Smooth muscle cell (in vitro differentiated cells): ENCODE measurements around the gene SBF2. TPM values are rescaled to one million over a fixed set of nuclear protein-coding genes. Genes with fewer than 3 reads are reported as not detected.

Experiments
- DNase-seq: peaks from one replicate; lab custom pipeline; 2025; ENCODE audit not compliant: unreplicated experiment; lab: John Stamatoyannopoulos, UW
- H2AFZ ChIP-seq: fragments of 200-600 bp; sonication (generic); 2 replicates; pipeline ENCODE4 v1.6.0; 2016; ENCODE audit warnings: antibody characterized with exemption, low read depth, mild to moderate bottlenecking
- H3F3A ChIP-seq: fragments of 200-600 bp; sonication (generic); 2 replicates; pipeline ENCODE4 v1.6.0; 2017; ENCODE audit warnings: antibody characterized with exemption, low read depth
- H3K27ac ChIP-seq: fragments of 200-600 bp; sonication (generic); 2 replicates; pipeline ENCODE4 v1.5.1; 2016; ENCODE audit warnings: low read depth, mild to moderate bottlenecking
- H3K27me3 ChIP-seq: fragments of 200-600 bp; sonication (generic); 2 replicates; pipeline ENCODE4 v1.6.1; 2016; ENCODE audit warnings: low read depth, mild to moderate bottlenecking
- H3K36me3 ChIP-seq: fragments of 200-600 bp; sonication (generic); 2 replicates; pipeline ENCODE4 v1.5.1; 2016; ENCODE audit warnings: low read depth
- H3K4me1 ChIP-seq: fragments of 200-600 bp; sonication (generic); 2 replicates; pipeline ENCODE4 v1.5.1; 2016; ENCODE audit warnings: low read depth
- H3K4me2 ChIP-seq: fragments of 200-600 bp; sonication (generic); 2 replicates; pipeline ENCODE4 v1.6.0; 2016; ENCODE audit warnings: mild to moderate bottlenecking
- H3K4me3 ChIP-seq: fragments of 200-600 bp; sonication (generic); 2 replicates; pipeline ENCODE4 v1.5.1; 2016; ENCODE audit warnings: mild to moderate bottlenecking
- H3K79me2 ChIP-seq: fragments of 200-600 bp; sonication (generic); 2 replicates; pipeline ENCODE4 v1.6.0; 2016; ENCODE audit warnings: low read depth, mild to moderate bottlenecking
- H3K9ac ChIP-seq: fragments of 200-600 bp; sonication (generic); 2 replicates; pipeline ENCODE4 v1.6.0; 2016; ENCODE audit warnings: low read depth
- H3K9me3 ChIP-seq: fragments of 200-600 bp; sonication (generic); replicated peaks from 2 replicates; pipeline ENCODE4 v1.5.1; 2016; ENCODE audit warnings: low read depth
- H4K20me1 ChIP-seq: fragments of 200-600 bp; sonication (generic); 2 replicates; pipeline ENCODE4 v1.6.0; 2016; ENCODE audit warnings: low read depth
- WGBS: methylation state at CpG from one replicate; pipeline ENCODE4 v1.1.7; 2016; ENCODE audit warnings: low lambda C conversion rate; 5-methylcytosine and 5-hydroxymethylcytosine counted together
- polyA plus RNA-seq: library from polyadenylated mRNA; unstranded; fragments of >200 nt; fragmentation: Nextera tagmentation; extraction: Ambion mirVana; gene quantifications from 2 replicates; pipeline ENCODE4 v1.2.1, GENCODE V29; 2016
- total RNA-seq: library from RNA; depleted of rRNA; stranded (reverse); fragments of >200 nt; gene quantifications from 2 replicates; pipeline ENCODE4 v1.2.3, GENCODE V29; 2014
- TF ChIP-seq, protein P1 (sequence below): fragments of 200-600 bp; sonication (generic); IDR thresholded peaks from 2 replicates; pipeline ENCODE4 v1.5.1; 2017; ENCODE audit warnings: borderline replicate concordance, mild to moderate bottlenecking, antibody characterized with exemption; ENCODE audit not compliant: insufficient read depth, poor library complexity, severe bottlenecking

Gene SBF2
- total and polyA plus RNA-seq, 2 experiments from 2014 or later, result 19.0 to 80.7 TPM

DNA sequence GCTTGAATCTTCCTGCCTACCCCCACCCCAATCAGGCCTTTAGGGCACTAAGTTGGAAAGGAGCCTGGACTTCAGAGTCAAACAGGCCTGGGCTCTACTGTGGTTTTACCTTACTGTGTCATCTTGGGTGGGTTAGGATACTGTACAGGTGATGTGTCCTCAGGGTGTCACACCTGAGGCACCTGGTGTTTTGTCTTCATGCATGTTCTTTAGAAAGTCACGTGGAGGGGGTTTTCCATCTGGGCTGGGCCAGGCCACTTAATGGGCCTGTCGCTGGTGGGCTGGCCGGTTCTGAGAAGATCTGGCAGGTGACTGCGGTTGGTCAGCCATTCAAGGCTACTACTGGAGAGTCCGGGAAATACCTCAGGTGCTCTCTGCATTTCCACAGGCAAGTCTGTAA is 537.6 kb downstream of the SBF2 start:
- Histone ChIP-seq H2AFZ (no peak overlapping the region), H3K36me3 (no peaks in the 10 kb centered on the region), H3K27me3 (no peaks in the 10 kb centered on the region), H4K20me1 (no peaks in the 10 kb centered on the region), H3K4me3 (no peak overlapping the region), H3K27ac (peak overlapping the region; percentile 58), H3K4me2 (peak overlapping the region; percentile 38), H3K9ac (no peak overlapping the region), H3K4me1 (peaks cover 22% of the 10 kb centered on the region), H3F3A (peaks cover 26% of the 10 kb centered on the region), H3K9me3 (no peaks in the 10 kb centered on the region), H3K79me2 (no peaks in the 10 kb centered on the region)
- TF ChIP-seq, protein P1, sequence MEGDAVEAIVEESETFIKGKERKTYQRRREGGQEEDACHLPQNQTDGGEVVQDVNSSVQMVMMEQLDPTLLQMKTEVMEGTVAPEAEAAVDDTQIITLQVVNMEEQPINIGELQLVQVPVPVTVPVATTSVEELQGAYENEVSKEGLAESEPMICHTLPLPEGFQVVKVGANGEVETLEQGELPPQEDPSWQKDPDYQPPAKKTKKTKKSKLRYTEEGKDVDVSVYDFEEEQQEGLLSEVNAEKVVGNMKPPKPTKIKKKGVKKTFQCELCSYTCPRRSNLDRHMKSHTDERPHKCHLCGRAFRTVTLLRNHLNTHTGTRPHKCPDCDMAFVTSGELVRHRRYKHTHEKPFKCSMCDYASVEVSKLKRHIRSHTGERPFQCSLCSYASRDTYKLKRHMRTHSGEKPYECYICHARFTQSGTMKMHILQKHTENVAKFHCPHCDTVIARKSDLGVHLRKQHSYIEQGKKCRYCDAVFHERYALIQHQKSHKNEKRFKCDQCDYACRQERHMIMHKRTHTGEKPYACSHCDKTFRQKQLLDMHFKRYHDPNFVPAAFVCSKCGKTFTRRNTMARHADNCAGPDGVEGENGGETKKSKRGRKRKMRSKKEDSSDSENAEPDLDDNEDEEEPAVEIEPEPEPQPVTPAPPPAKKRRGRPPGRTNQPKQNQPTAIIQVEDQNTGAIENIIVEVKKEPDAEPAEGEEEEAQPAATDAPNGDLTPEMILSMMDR, result no peak
- DNase-seq, result no peak
- WGBS, result 77% methylated on average over 5 of the region's 5 CpGs

DNA sequence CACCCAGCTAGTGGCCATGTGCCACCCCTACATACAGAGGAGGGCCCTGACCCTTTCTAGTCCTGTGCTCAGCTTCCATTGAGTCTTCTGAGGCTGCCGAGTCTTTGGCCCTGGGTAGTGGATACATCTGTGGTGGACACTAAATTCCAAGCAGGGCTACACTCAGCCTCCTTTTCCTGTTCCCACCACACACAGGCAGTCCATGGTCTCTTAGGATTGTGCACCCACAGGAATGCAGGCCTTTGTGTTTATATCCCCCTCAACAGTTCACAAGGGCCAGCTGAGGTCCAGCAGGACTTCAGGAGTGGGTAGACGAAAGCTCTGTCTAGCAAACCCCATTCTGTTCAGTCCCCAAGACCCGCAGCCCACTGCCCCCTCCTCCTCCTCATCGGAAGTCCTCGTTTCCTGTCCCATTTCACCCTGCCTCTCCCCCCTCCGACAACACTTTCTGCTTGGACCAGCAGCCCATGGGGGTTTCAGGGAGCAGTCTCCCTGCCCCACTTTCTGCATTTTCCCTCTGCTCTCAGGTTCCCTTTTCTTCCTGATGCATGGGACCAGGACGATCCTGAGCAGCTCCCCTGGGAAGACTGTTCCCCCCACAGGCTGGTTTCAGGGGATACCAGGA is 538.3 kb downstream of the SBF2 start:
- DNase-seq, result no peak

DNA sequence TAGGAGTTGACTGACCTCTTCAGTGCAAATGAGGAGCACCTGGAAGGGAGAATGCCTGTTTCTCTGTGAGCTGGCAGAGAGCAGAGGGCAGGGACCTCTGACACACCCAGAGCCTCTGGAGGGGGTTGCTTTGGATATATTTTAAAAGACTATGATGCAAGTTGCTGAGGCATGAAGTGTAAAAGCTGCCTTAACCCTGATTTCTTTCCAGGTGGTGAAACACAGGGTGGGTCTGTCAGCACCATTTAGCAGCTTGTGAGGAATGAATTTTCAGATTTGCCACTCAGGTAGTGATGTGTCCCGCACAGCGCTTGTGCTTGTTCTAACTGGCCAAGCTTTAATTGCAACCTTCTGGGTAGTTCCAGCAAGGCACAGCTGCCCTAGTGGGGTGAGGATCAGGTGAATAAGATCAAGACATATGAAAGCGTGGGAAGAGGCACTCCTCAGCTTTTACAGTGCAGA is 540.0 kb downstream of the SBF2 start:
- Histone ChIP-seq H3K4me3 (no peak overlapping the region), H3K4me1 (peaks cover 22% of the 10 kb centered on the region), H3K79me2 (no peaks in the 10 kb centered on the region), H3K9me3 (no peaks in the 10 kb centered on the region), H3K4me2 (peak overlapping the region; percentile 19), H3F3A (peaks cover 19% of the 10 kb centered on the region), H3K36me3 (no peaks in the 10 kb centered on the region), H2AFZ (no peak overlapping the region), H3K27ac (peak overlapping the region; percentile 91), H4K20me1 (no peaks in the 10 kb centered on the region), H3K9ac (no peak overlapping the region), H3K27me3 (no peaks in the 10 kb centered on the region)
- DNase-seq, result no peak
- TF ChIP-seq, protein P1, result no peak
- 92% methylated on average over 3 of the region's 3 CpGs for WGBS

More for the DNA sequence above, 538.3 kb downstream of the SBF2 start:
- peak overlapping the region; percentile 58 for H3K27ac ChIP-seq
- peaks cover 22% of the 10 kb centered on the region for H3K4me1 ChIP-seq
- H3K9me3 ChIP-seq, result no peaks in the 10 kb centered on the region
- H3F3A ChIP-seq, result peaks cover 26% of the 10 kb centered on the region
- no peaks in the 10 kb centered on the region for H4K20me1 ChIP-seq
- H2AFZ ChIP-seq, result no peak overlapping the region
- 45% methylated on average over 7 of the region's 7 CpGs for WGBS
- H3K79me2 ChIP-seq, result no peaks in the 10 kb centered on the region
- no peaks in the 10 kb centered on the region for H3K36me3 ChIP-seq
- no peak overlapping the region for H3K4me3 ChIP-seq
- H3K4me2 ChIP-seq, result peak overlapping the region; percentile 38
- TF ChIP-seq, protein P1, result no peak
- no peaks in the 10 kb centered on the region for H3K27me3 ChIP-seq
- H3K9ac ChIP-seq, result no peak overlapping the region

DNA sequence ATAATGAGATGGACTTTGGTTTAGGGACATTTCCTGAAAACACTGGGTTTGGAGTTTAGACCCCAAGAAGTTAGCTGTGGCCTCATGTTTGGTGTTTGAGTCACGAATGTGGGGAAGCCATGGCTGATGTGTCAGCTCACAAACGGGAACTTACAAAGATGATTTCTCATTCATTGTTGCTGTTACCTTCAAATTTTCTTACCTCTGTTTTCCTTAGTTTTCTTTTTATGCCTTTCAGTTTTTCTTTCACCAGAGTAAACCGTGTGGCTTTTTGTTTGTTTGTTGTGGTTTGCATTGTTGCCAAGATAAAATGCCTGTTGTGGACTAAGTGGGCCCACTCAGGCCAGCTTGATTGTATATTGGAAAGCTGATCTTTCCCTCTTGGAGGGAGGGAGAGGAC is 541.0 kb downstream of the SBF2 start:
- no peak for DNase-seq
- H3K36me3 ChIP-seq, result no peaks in the 10 kb centered on the region
- no peaks in the 10 kb centered on the region for H4K20me1 ChIP-seq
- 35% methylated on average over 3 of the region's 3 CpGs for WGBS
- H3K4me1 ChIP-seq, result peaks cover 18% of the 10 kb centered on the region
- no peaks in the 10 kb centered on the region for H3K79me2 ChIP-seq
- peak overlapping the region; percentile 91 for H3K27ac ChIP-seq
- H3K4me2 ChIP-seq, result peak overlapping the region; percentile 50
- H3K27me3 ChIP-seq, result no peaks in the 10 kb centered on the region
- TF ChIP-seq, protein P1, result no peak
- no peaks in the 10 kb centered on the region for H3K9me3 ChIP-seq
- H3K9ac ChIP-seq, result no peak overlapping the region
- H3F3A ChIP-seq, result peaks cover 19% of the 10 kb centered on the region
- H2AFZ ChIP-seq, result no peak overlapping the region
- no peak overlapping the region for H3K4me3 ChIP-seq
